Right lobe of liver (tissue), 4 donors: ENCODE measurements around the gene EXOSC5.

Experiments used
- POLR2A ChIP-seq: fragments of 450-650 bp; IDR thresholded peaks from one replicate; pipeline ENCODE4 v1.6.1; 2017; ENCODE audit warnings: antibody characterized with exemption, mild to moderate bottlenecking
- TF ChIP-seq, protein P1 (sequence below), 4 donors: fragments of 200-600 bp in 3 of 4; fragments of 450-650 bp in 1 of 4; IDR thresholded peaks; one replicate each; pipeline versions ENCODE4 v1.5.1 to v1.8.0; 2016 to 2022; ENCODE audit warnings: antibody characterized with exemption in 4 of 4, mild to moderate bottlenecking in 2 of 4
- donor health status: DM: no; HTN: no; CAD: no.
- donor health status: DM: no; HTN: no; CAD: no.
- donor health status: DM: no; HTN: yes; CAD: no.

DNA sequence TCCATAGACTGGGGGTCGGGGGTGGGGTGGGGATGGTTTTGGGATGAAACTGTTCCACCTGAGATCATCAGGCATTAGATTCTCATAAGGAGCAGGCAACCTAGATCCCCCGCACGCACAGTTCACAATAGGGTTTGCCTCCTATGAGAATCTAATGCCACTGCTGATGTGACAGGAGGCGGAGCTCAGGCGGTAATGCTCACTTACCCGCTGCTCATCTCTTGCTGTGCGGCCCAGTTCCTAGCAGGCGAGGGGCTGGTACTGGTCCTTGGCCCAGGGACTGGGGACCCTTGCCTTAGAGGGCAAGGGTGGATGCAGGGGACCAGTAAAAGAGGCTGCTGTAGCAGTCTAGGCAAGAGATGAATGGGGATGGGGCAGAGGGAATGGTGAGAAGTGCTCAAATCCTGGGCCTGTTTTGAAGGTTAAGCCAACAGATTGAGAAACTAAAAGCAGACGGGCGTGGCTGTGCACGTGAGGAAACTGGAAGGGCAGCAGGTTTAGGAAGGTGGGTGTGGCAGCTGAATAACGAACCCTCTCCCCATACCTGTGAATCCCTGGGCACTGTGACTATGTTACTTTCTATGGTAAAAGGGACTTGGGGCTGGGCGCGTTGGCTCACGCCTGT, 44.3 kb upstream of the EXOSC5 start:
- TF ChIP-seq, protein P1, sequence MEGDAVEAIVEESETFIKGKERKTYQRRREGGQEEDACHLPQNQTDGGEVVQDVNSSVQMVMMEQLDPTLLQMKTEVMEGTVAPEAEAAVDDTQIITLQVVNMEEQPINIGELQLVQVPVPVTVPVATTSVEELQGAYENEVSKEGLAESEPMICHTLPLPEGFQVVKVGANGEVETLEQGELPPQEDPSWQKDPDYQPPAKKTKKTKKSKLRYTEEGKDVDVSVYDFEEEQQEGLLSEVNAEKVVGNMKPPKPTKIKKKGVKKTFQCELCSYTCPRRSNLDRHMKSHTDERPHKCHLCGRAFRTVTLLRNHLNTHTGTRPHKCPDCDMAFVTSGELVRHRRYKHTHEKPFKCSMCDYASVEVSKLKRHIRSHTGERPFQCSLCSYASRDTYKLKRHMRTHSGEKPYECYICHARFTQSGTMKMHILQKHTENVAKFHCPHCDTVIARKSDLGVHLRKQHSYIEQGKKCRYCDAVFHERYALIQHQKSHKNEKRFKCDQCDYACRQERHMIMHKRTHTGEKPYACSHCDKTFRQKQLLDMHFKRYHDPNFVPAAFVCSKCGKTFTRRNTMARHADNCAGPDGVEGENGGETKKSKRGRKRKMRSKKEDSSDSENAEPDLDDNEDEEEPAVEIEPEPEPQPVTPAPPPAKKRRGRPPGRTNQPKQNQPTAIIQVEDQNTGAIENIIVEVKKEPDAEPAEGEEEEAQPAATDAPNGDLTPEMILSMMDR (IDR thresholded peaks at IDR 0.05), result no peak
- TF ChIP-seq POLR2A, result no peak
